ENCODE measurements around the gene HIVEP3.

The HIVEP3 gene

DNA sequence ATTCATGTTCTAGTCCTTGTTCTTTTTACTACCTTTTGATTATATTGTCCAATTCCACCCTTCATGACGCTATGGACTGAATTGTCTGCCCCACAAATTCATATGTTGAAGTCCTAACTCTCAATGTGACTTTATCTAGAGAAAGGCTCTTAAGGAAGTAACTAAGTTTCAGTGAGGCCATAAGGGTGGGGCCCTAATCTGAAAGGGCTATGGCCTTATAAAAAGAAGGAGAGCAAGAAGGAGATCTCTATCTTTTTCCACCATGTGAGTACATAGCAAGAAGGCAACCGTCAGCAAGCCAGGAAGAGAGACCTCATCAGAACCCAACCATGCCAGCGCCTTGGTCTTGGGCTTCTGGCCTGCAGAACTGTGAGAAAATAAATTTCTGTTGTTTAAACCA lies 95.9 kb downstream of the HIVEP3 start:
- no peaks in the 10 kb centered on the region for H3K27me3 ChIP-seq (ENCODE audit: insufficient read depth, low read depth)
- H3K4me2 ChIP-seq, result no peak overlapping the region
- TF ChIP-seq, protein P1, sequence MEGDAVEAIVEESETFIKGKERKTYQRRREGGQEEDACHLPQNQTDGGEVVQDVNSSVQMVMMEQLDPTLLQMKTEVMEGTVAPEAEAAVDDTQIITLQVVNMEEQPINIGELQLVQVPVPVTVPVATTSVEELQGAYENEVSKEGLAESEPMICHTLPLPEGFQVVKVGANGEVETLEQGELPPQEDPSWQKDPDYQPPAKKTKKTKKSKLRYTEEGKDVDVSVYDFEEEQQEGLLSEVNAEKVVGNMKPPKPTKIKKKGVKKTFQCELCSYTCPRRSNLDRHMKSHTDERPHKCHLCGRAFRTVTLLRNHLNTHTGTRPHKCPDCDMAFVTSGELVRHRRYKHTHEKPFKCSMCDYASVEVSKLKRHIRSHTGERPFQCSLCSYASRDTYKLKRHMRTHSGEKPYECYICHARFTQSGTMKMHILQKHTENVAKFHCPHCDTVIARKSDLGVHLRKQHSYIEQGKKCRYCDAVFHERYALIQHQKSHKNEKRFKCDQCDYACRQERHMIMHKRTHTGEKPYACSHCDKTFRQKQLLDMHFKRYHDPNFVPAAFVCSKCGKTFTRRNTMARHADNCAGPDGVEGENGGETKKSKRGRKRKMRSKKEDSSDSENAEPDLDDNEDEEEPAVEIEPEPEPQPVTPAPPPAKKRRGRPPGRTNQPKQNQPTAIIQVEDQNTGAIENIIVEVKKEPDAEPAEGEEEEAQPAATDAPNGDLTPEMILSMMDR (conservative IDR thresholded peaks at IDR 0.05; ENCODE audit: low read depth, low read length), result no peak

DNA sequence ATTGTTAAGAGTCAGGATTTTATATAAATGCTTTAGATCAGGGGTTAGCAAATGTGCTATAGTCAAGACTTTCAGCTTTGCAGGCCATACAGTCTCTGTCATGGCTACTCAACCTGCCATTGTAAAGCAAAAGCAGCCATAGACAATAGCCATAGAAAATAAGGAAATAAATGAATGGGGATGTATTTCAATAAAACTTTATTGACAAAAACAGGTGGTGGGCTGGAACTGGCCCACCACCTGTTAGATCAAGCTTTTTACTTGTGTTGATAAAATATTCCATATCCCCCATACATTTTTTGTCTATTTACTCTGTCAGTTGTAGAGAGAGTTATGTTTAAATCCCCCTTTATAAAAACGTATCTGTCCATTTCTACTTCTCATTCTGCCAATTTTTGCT lies 98.9 kb downstream of the HIVEP3 start:
- Histone ChIP-seq H2AFZ (ENCODE audit: low read depth) (no peak overlapping the region), H3K4me3 (IDR thresholded peaks at IDR 0.05; ENCODE audit: insufficient read depth, low read depth, low read length) (no peak overlapping the region), H3K79me2 (ENCODE audit: insufficient read depth, low read depth) (no peaks in the 10 kb centered on the region), H4K20me1 (ENCODE audit: insufficient read depth) (no peaks in the 10 kb centered on the region), H3K27ac (no peak overlapping the region), H3K27me3 (ENCODE audit: insufficient read depth, low read depth) (no peaks in the 10 kb centered on the region), H3K4me2 (no peak overlapping the region), H3K36me3 (ENCODE audit: insufficient read depth) (no peaks in the 10 kb centered on the region), H3K9ac (no peak overlapping the region), H3K4me1 (ENCODE audit: low read depth, poor library complexity, severe bottlenecking) (peaks cover 17% of the 10 kb centered on the region)
- TF ChIP-seq, protein P1 (conservative IDR thresholded peaks at IDR 0.05; ENCODE audit: low read depth, low read length), result no peak

More for the DNA sequence above, 95.9 kb downstream of the HIVEP3 start:
- Histone ChIP-seq H3K36me3 (ENCODE audit: insufficient read depth) (no peaks in the 10 kb centered on the region), H3K9ac (no peak overlapping the region), H4K20me1 (ENCODE audit: insufficient read depth) (no peaks in the 10 kb centered on the region), H3K4me1 (ENCODE audit: low read depth, poor library complexity, severe bottlenecking) (peaks cover 17% of the 10 kb centered on the region), H3K27ac (no peak overlapping the region), H3K4me3 (IDR thresholded peaks at IDR 0.05; ENCODE audit: insufficient read depth, low read depth, low read length) (no peak overlapping the region), H3K79me2 (ENCODE audit: insufficient read depth, low read depth) (no peaks in the 10 kb centered on the region), H2AFZ (ENCODE audit: low read depth) (no peak overlapping the region)

DNA sequence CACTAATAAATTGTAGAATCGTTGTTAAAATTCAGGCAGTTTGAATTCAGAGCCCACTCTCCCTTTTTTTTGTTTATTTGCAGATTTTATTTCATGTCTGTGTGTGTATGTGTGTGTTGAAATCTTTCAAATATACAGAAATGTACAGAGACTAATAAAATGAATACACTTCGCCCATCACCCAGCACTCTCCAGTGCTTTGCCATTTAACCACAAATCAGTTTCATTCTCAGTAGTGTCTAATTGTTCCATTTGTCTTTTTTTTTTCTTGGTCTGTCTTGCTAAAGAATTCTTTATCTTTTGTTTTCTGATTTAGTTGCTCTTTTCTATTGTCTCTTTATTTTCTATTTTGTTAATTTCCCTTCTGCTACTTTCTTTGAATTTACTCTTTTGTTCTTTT lies 99.7 kb downstream of the HIVEP3 start:
- Histone ChIP-seq H3K36me3 (ENCODE audit: insufficient read depth) (no peaks in the 10 kb centered on the region), H3K4me2 (peak overlapping the region; percentile 20), H3K27me3 (ENCODE audit: insufficient read depth, low read depth) (no peaks in the 10 kb centered on the region), H3K4me3 (IDR thresholded peaks at IDR 0.05; ENCODE audit: insufficient read depth, low read depth, low read length) (no peak overlapping the region), H2AFZ (ENCODE audit: low read depth) (no peak overlapping the region), H3K27ac (no peak overlapping the region), H3K9ac (no peak overlapping the region), H4K20me1 (ENCODE audit: insufficient read depth) (no peaks in the 10 kb centered on the region), H3K4me1 (ENCODE audit: low read depth, poor library complexity, severe bottlenecking) (peaks cover 17% of the 10 kb centered on the region), H3K79me2 (ENCODE audit: insufficient read depth, low read depth) (no peaks in the 10 kb centered on the region)
- TF ChIP-seq, protein P1 (conservative IDR thresholded peaks at IDR 0.05; ENCODE audit: low read depth, low read length), result no peak

DNA sequence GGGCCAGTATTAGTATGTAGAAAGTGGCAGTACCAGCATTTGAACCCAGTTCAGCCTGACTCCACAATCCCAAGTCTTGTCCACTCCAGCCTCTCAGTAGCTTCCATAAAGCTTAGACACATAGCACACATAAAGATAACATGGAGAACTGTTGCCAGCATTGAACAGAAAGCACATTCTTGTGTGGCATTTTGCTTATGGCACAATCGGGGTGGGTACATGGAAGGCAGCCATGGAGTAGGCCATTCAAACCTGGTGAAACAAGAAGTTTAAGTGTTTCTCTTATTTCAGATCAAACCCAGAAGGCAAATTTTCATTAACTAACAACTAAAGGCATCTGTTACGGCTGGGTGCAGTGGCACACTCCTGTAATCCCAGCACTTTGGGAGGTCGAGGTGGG lies 102.7 kb downstream of the HIVEP3 start:
- no peaks in the 10 kb centered on the region for H3K79me2 ChIP-seq (ENCODE audit: insufficient read depth, low read depth)
- H3K36me3 ChIP-seq (ENCODE audit: insufficient read depth), result no peaks in the 10 kb centered on the region
- TF ChIP-seq, protein P1 (conservative IDR thresholded peaks at IDR 0.05; ENCODE audit: low read depth, low read length), result no peak
- H3K4me2 ChIP-seq, result no peak overlapping the region
- H3K27ac ChIP-seq, result no peak overlapping the region
- H2AFZ ChIP-seq (ENCODE audit: low read depth), result no peak overlapping the region
- H3K4me3 ChIP-seq (IDR thresholded peaks at IDR 0.05; ENCODE audit: insufficient read depth, low read depth, low read length), result no peak overlapping the region
- peaks cover 27% of the 10 kb centered on the region for H3K4me1 ChIP-seq (ENCODE audit: low read depth, poor library complexity, severe bottlenecking)
- no peaks in the 10 kb centered on the region for H3K27me3 ChIP-seq (ENCODE audit: insufficient read depth, low read depth)
- no peaks in the 10 kb centered on the region for H4K20me1 ChIP-seq (ENCODE audit: insufficient read depth)
- H3K9ac ChIP-seq, result no peak overlapping the region

Measured in KMS-11 (cell line).